Middle frontal gyrus (tissue), 1 donor: Measurements from ENCODE around the gene P2RY6.
A peak's percentile ranks its signal among the peaks of the same experiment; 100 is the strongest.

ENCODE experiments used
- DNase-seq: peaks from one replicate; pipeline ENCODE4 v3.0.0-alpha.2; 2015; ENCODE audit warnings: low spot score; ENCODE audit errors: extremely low spot score

The P2RY6 gene

DNA sequence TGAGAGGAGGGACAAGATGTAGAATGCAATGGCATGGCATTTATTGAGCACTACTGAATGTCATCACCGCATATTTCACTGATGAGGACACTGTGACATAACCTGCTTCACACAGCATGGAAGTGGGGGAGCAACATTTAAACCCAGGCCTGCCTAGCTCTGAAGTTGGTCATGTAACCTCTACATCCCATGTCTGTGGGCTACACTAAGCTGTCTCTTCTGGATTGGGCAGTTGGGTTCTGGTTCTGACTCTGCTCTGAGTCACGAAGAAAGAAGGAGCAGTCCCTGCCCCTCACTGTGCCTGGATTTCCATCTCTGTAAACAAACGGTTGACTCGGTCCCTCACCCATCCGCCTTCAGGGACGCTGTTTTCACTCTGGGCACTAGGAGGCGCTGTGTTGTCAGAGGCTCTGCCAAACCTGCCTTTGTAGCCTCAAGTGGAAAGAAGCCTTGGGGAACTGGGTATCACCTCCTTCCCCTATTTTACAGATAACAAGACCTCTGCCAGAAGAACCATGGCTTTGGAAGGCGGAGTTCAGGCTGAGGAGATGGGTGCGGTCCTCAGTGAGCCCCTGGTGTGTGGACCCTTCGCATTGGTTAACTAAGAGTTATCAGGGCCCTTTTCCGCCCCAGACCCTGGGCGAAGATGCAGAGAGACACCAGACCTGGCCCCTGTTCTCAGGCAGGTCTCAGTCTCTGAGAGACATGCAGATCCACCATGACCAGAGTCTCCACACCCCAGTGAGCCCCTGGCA lies 23.3 kb downstream of the P2RY6 start:
- DNase-seq = no peak

DNA sequence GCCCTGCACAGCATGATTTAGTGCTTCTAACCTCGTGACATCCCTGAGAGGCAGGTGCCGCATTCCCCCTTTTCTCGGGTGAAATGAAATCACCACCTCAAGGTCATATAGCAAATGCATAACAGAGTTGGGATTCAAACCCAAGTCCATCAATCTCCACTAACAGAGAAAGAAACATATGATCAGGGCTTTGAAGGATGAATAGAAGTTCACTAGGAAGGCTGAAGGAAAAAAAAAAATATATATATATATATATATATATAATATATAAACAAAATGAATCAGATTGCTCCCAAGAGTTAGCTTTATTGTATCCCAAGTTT lies 23.8 kb downstream of the P2RY6 start:
- no peak for DNase-seq

DNA sequence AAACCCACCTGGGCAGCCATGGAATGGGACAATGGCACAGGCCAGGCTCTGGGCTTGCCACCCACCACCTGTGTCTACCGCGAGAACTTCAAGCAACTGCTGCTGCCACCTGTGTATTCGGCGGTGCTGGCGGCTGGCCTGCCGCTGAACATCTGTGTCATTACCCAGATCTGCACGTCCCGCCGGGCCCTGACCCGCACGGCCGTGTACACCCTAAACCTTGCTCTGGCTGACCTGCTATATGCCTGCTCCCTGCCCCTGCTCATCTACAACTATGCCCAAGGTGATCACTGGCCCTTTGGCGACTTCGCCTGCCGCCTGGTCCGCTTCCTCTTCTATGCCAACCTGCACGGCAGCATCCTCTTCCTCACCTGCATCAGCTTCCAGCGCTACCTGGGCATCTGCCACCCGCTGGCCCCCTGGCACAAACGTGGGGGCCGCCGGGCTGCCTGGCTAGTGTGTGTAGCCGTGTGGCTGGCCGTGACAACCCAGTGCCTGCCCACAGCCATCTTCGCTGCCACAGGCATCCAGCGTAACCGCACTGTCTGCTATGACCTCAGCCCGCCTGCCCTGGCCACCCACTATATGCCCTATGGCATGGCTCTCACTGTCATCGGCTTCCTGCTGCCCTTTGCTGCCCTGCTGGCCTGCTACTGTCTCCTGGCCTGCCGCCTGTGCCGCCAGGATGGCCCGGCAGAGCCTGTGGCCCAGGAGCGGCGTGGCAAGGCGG lies 24.5 kb downstream of the P2RY6 start:
- no peak for DNase-seq

DNA sequence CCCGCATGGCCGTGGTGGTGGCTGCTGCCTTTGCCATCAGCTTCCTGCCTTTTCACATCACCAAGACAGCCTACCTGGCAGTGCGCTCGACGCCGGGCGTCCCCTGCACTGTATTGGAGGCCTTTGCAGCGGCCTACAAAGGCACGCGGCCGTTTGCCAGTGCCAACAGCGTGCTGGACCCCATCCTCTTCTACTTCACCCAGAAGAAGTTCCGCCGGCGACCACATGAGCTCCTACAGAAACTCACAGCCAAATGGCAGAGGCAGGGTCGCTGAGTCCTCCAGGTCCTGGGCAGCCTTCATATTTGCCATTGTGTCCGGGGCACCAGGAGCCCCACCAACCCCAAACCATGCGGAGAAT lies 25.1 kb downstream of the P2RY6 start:
- DNase-seq = no peak

DNA sequence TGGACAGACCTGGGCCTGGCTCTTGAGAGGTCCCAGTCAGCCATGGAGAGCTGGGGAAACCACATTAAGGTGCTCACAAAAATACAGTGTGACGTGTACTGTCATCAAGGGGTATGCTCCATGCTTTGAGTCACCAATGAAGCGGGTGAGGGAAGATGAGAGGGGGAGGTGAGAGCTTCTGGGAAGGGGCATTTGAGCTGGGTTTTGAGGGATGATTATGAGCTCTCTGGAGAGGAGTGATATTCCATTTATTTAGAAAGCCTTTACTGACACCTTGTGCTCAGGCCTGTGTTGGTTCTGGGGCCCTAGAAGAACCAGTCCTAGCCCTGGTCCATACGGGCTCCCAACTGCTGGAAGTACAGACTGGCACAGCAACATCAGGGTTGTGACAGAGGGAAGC lies 25.6 kb downstream of the P2RY6 start:
- DNase-seq = no peak

DNA sequence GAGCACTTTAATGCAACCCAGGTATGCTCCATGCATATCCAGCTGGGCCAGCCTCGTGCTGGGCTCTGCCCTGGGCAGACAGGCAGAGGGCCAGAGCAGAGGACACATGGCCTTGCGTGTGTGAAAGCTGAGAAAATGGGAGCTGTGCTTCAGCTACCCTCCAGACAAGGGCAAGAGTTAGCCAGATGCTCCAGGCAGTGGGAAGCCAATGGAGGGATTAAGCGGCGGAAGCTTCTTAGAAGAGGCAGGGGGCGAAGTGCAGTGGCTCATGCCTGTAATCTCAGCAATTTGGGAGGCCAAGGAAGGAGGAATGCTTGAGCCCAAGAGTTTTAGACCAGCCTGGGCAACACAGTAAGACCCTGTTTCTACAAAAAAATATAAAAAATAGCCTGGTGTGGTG lies 26.1 kb downstream of the P2RY6 start:
- DNase-seq = no peak

DNA sequence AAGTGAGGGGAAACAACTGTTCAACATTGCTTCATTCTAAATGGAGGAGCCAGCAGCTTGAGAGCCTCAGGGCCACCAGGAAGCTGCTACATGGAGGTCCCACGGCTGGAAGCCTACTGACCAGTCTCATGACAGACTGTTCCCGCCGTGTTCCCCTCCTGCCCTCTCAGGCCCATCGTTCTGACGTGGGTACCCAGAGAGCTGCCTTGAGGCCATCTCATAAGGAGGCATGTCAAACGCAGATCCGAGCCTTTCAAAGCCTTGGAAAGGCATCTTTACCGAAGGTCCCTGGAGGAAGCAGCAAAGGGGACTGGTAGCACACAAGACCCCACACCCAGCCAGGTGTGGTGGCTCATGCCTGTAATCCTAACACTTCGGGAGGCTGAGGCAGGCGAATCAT lies 27.6 kb downstream of the P2RY6 start:
- DNase-seq = no peak

DNA sequence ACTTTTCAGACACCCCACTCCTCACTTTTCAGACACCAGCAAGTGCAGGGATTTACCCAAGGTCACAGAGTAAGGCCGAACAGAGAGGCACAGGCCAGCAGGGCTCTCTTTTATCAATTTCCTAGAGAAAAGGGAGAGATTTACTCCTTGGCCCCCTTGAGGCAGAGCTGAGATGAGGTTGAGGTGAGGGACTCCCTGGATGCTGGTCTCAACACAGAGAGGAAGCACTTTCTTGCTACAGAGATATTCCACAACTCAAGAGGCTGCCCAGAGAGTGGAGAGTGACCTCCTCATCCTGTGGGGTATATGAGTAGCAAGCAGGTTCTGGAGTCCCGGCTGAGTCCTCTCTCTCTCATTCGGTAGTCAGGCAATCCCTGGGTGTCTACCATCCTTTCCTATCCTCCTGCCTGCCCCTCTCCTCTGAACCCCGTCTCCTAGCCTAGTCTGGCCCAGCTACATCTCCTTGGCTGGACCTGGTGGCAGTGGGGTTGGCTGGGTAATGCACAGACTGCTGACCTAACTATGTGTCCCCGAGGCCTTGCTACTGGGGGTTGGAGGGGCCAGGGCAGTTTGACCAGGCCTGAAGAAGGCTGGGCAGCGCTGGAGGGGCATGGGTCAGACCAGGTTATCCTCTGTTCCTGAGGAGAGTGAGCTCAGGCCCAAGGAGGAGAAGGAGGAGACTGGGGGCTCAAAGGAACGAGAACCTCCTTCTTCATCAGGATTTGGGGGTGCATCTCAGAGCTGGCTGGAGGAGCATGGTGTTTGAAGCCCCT lies 34.1 kb downstream of the P2RY6 start:
- no peak for DNase-seq

DNA sequence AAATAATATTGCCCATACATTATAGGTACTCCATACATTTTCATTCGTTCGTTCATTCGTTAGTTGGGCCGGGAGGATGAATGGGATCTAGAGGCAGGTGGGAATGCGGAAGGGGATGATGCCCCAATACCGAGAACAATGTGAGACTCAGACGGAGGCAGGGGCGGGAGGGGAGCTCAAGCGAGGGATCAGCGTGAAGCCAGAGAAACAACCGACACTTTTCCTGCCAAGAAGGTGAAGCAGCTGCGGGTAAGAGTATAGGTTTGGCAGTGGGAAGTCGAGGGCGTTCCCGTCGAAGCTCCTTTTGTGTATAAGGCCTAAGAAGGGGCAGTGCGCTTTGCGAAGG lies 34.8 kb downstream of the P2RY6 start:
- DNase-seq = no peak

DNA sequence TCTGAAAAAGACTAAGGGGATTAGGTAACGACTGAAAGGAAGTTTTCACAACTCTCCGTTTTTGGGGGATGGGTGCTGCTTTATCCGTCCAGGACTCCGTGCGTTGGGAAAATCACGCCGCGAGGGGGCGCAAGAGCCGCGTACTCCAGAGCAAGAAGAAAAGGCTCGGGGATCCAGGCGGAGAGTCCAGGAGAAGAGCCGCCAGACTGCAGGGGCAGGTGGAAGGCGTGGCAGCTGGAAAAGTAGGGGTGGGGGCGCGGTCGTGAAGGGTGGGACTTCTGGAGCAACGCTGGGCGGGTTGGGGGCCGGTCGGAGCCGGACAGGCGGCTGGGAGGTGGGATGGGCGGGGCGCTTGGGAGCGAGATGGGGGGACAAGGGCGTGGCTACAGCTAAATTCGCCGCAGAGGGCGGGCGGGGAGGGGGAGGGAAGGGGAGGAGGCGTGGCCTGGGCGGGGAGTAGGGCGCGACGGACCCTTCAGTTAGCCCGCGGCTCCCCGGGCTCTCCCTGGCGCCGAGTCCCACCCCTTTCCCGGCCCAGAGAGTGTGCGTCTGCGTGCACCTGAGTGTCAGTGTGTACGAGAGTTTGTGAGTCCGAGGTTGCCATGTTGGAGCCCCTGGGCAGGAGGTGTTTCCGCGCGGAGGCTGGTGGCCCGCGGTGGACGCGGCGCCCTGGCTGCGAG lies 35.3 kb downstream of the P2RY6 start:
- peak; percentile 82 for DNase-seq

DNA sequence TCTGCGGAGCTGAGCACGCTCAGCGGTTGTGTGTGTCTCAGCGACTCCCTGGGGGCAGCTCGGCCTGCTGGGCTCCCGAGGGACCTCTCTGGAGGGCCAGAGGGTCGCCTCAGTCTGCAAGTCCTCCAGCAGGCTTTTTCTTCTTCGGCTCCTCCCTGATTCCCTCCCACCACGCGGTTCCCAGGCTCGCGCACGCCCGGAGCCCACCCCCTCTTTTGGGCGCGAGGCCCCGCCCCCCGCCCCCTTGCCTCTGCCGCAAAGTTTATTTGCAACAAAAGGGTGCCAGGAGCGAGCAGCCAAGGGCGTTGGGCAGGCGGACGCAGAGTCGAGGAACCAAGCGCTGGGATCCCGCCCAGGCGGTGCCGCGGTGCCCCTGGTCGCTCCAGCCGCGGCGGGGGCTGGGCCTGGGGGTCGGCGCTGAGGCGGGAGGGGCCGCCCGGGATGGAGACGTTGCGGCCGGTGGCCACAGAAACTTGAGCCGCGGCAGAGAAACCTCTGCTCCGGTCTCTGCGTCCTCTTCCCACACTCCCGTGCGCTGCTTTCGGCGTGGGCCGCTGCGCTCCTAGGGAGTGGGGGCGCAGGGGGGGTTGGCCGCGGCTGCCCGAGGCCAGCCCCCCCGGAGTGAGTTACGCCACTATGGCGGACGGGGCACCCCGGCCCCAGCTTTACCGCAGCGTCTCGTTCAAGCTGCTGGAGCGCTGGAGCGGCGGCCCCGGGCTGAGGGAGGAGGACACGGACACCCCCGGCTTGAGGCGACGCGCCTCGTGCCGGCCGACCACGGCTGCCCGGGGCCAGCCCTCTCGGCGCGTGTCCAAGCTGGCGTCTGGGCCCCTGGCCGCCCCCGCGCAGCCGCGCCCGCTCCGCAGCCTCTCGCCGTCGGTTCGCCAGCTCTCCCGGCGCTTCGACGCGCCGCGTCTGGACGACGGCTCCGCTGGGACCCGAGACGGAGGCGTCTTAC lies 36.1 kb downstream of the P2RY6 start, which contains the start of gene ARHGEF17:
ARHGEF17 (plus strand) TSS at position 274 of the 958 bp plus-strand sequence; CDS start at position 637, 363 bp downstream.
- no peak for DNase-seq

DNA sequence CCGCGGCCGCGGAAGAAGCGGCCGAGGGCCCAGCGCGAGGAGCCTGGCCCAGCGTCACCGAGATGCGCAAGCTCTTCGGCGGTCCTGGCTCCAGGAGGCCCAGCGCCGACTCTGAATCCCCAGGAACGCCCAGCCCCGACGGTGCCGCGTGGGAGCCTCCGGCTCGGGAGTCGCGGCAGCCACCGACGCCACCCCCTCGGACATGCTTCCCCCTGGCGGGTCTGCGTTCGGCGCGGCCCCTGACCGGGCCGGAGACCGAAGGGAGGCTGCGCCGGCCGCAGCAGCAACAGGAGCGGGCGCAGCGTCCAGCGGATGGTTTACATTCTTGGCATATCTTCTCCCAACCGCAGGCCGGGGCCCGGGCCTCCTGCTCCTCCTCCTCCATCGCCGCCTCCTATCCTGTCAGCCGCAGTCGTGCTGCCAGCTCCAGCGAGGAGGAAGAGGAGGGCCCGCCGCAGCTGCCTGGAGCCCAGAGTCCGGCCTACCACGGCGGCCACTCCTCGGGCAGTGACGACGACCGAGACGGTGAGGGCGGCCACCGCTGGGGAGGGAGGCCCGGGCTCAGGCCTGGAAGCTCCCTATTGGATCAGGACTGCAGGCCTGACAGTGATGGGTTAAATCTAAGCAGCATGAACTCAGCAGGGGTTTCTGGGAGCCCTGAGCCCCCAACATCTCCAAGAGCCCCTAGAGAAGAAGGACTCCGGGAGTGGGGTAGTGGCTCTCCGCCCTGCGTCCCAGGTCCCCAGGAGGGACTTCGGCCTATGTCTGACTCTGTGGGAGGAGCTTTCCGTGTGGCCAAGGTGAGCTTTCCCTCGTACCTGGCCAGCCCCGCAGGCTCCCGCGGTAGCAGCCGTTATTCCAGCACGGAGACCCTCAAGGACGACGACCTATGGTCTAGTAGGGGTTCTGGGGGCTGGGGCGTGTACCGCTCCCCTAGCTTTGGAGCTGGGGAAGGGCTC lies 37.1 kb downstream of the P2RY6 start:
- DNase-seq = no peak

DNA sequence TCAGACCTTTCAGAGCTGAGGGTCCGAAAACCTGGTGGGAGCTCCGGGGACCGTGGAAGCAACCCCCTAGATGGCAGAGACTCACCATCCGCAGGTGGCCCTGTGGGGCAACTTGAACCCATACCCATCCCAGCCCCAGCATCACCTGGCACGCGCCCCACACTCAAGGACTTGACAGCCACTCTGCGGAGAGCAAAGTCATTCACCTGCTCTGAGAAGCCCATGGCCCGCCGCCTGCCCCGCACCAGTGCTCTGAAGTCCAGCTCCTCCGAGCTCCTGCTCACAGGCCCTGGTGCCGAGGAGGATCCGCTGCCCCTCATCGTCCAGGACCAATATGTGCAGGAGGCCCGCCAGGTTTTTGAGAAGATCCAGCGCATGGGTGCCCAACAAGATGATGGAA lies 37.9 kb downstream of the P2RY6 start:
- no peak for DNase-seq

DNA sequence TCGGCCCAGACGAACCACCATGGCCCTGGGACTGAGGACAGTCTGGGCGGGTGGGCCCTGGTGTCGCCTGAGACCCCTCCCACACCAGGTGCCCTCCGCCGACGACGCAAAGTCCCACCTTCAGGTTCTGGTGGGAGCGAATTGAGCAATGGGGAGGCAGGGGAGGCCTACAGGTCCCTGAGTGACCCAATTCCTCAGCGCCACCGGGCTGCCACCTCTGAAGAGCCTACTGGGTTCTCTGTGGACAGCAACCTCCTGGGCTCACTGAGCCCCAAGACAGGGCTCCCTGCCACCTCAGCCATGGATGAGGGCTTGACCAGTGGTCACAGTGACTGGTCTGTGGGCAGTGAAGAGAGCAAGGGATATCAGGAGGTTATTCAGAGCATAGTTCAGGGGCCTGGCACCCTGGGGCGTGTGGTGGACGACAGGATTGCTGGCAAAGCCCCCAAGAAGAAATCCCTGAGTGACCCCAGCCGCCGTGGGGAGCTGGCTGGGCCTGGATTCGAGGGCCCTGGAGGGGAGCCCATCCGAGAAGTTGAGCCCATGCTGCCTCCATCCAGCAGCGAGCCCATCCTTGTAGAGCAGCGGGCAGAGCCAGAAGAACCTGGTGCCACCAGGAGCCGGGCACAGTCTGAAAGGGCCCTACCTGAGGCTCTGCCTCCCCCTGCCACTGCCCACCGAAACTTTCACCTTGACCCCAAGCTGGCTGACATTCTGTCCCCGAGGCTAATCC lies 38.7 kb downstream of the P2RY6 start:
- DNase-seq = no peak

DNA sequence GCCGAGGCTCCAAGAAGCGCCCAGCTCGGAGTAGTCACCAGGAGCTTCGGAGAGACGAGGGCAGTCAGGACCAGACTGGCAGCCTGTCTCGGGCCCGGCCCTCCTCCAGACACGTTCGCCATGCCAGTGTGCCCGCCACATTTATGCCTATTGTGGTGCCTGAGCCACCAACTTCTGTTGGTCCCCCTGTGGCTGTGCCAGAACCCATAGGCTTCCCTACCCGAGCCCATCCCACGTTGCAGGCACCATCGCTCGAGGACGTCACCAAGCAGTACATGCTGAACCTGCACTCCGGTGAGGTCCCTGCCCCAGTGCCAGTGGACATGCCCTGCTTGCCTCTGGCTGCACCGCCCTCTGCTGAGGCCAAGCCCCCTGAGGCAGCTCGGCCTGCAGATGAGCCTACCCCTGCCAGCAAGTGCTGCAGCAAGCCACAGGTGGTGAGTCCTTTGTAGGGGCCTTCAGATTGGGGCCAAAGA lies 39.3 kb downstream of the P2RY6 start:
- no peak for DNase-seq

DNA sequence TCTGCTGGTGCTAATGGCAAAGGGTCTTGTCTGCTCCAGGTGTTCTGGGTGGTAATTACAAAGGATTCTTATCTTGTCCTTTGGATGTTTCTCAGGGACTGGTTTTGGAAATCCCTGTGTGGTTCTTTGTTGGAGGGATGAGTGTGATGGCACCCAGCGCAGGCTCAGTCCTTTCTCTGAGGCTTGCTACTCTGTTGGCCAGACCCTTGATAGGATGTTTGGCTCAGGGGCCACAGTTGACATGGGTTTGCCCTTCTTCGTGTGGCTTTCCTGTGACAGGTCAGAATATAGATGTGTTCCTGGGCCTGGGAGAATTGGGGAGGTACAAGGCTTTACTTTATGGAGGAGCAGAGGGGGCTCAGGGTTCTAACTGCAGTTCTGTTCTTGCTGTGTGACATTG lies 39.9 kb downstream of the P2RY6 start:
- no peak for DNase-seq

DNA sequence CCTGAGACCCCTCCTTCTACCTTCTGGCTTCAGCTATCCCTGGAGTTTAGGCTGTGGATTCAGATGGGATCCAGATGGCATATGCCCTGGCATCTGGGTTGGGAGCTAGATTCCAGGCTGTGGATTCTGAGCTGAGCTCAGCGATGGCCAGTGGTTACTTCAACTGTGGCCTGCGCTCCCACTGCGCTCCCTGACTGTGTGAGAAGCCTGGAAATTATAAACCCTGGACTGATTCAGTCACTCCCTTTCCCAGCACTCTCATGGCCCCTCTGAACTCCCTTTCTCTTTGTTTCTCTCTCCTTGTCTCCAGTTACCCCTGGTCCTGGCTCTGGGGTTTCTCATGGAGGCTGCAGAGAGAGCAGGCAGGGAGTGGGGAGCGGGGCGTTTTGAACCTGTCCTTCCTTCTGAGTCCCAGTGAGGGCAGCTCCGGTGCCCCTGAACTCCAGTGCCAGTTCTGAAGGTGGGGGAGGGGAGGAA lies 40.8 kb downstream of the P2RY6 start:
- DNase-seq = no peak

DNA sequence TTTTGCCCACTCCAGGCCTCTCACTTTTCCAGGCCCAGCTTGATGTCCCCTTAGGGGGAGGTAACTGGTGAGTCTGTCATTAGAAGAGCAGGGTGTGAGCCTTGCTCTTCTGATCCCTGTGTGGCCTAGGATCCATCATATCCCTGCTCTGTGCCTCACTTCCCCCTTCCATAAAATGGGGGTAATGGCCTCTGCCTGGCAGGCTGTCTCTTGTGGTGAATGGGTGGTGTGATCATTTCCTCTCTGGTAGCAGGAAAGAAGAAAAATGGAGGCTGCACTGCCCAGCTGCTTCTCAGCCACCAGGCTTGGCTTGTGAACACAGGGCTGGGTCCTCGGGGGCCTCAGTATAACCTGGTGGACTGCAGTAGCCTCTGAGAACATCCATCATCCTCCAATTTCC lies 41.5 kb downstream of the P2RY6 start:
- no peak for DNase-seq
